ENCODE results near the gene NR4A1. TPM values are rescaled to one million over a fixed set of nuclear protein-coding genes. Genes with fewer than 3 reads are reported as not detected.

Gene NR4A1
- polyA plus RNA-seq, 1 donor from 2014 or later, result 3.4 TPM

GRCh38 chr12:52073531-52074381 lies 22.5 kb downstream of the NR4A1 start:
- no peak overlapping the region for H3K4me2 ChIP-seq (ENCODE audit: low read length)
- no peaks in the 10 kb centered on the region for H4K20me1 ChIP-seq (ENCODE audit: insufficient read depth)
- H3K27ac ChIP-seq (ENCODE audit: low read length), result no peak overlapping the region
- no peaks in the 10 kb centered on the region for H3K36me3 ChIP-seq (ENCODE audit: insufficient read depth, low read length)
- peaks cover 24% of the 10 kb centered on the region for H3K79me2 ChIP-seq (replicated peaks; ENCODE audit: insufficient read depth, low read length)
- peaks cover 4% of the 10 kb centered on the region for H3F3A ChIP-seq (ENCODE audit: insufficient read depth, low read length, poor library complexity, severe bottlenecking)
- H3K9ac ChIP-seq (ENCODE audit: low read length), result no peak overlapping the region
- H3K4me3 ChIP-seq (ENCODE audit: low read length), result no peak overlapping the region
- H3K9me2 ChIP-seq (ENCODE audit: insufficient read depth, low read length), result no peaks in the 10 kb centered on the region
- no peaks in the 10 kb centered on the region for H3K9me3 ChIP-seq (ENCODE audit: low read length)
- no peaks in the 10 kb centered on the region for H3K27me3 ChIP-seq (ENCODE audit: insufficient read depth, low read depth, low read length)
- no peak overlapping the region for H2AFZ ChIP-seq (ENCODE audit: low read depth, low read length)
- TF ChIP-seq REST (IDR thresholded peaks at IDR 0.05; ENCODE audit: borderline replicate concordance), result no peak
- no peak for TF ChIP-seq CTCF (IDR thresholded peaks at IDR 0.05; ENCODE audit: poor library complexity, severe bottlenecking)
- TF ChIP-seq EZH2 (IDR thresholded peaks at IDR 0.05; ENCODE audit: borderline replicate concordance, insufficient read depth, low read length, poor library complexity, severe bottlenecking), result no peak
- no peak for TF ChIP-seq MXI1 (conservative IDR thresholded peaks at IDR 0.05; ENCODE audit: poor library complexity, severe bottlenecking)
- no peak for TF ChIP-seq SMC3 (conservative IDR thresholded peaks at IDR 0.05; ENCODE audit: poor library complexity)
- no peak for TF ChIP-seq TAF1 (IDR thresholded peaks at IDR 0.05; ENCODE audit: low read depth)
- no peak for TF ChIP-seq EP300 (conservative IDR thresholded peaks at IDR 0.05; ENCODE audit: poor library complexity, severe bottlenecking)
- no peak for TF ChIP-seq RAD21 (conservative IDR thresholded peaks at IDR 0.05)
- TF ChIP-seq POLR2AphosphoS5 (IDR thresholded peaks at IDR 0.05), result no peak

- H3F3A ChIP-seq (ENCODE audit: insufficient read depth, low read length, poor library complexity, severe bottlenecking), result no peaks in the 10 kb centered on the region
- H3K9ac ChIP-seq (ENCODE audit: low read length), result no peak overlapping the region
- no peaks in the 10 kb centered on the region for H3K36me3 ChIP-seq (ENCODE audit: insufficient read depth, low read length)
- no peaks in the 10 kb centered on the region for H4K20me1 ChIP-seq (ENCODE audit: insufficient read depth)
- H3K9me3 ChIP-seq (ENCODE audit: low read length), result no peaks in the 10 kb centered on the region
- no peak overlapping the region for H3K4me3 ChIP-seq (ENCODE audit: low read length)
- H3K79me2 ChIP-seq (replicated peaks; ENCODE audit: insufficient read depth, low read length), result peaks cover 23% of the 10 kb centered on the region
- no peaks in the 10 kb centered on the region for H3K27me3 ChIP-seq (ENCODE audit: insufficient read depth, low read depth, low read length)
- H3K4me2 ChIP-seq (ENCODE audit: low read length), result no peak overlapping the region
- no peak overlapping the region for H2AFZ ChIP-seq (ENCODE audit: low read depth, low read length)
- H3K27ac ChIP-seq (ENCODE audit: low read length), result no peak overlapping the region
- TF ChIP-seq MXI1 (conservative IDR thresholded peaks at IDR 0.05; ENCODE audit: poor library complexity, severe bottlenecking), result no peak
- no peak for TF ChIP-seq RAD21 (conservative IDR thresholded peaks at IDR 0.05)
- no peak for TF ChIP-seq CTCF (IDR thresholded peaks at IDR 0.05; ENCODE audit: poor library complexity, severe bottlenecking)
- TF ChIP-seq TAF1 (IDR thresholded peaks at IDR 0.05; ENCODE audit: low read depth), result no peak
- TF ChIP-seq EZH2 (IDR thresholded peaks at IDR 0.05; ENCODE audit: borderline replicate concordance, insufficient read depth, low read length, poor library complexity, severe bottlenecking), result no peak
- no peak for TF ChIP-seq POLR2AphosphoS5 (IDR thresholded peaks at IDR 0.05)
- TF ChIP-seq SMC3 (conservative IDR thresholded peaks at IDR 0.05; ENCODE audit: poor library complexity), result no peak
- H3K9me2 ChIP-seq (ENCODE audit: insufficient read depth, low read length), result no peaks in the 10 kb centered on the region
Measured at GRCh38 chr12:52074971-52075724, 23.9 kb downstream of the NR4A1 start.

Data from neural cell (in vitro differentiated cells).